BJ (cell line): ENCODE results near the gene RPL36A. TPM values are rescaled to one million over a fixed set of nuclear protein-coding genes. Genes with fewer than 3 reads are reported as not detected.

Experiments
- CTCF ChIA-PET: fragments of 350-600 bp; formaldehyde crosslinking; extraction: SDS; loops from one replicate; lab custom pipeline; 2021; ENCODE audit warnings: antibody characterized with exemption, inconsistent platforms; lab: Yijun Ruan, JAX
- POLR2A ChIA-PET: fragments of 300-600 bp; sonication (Branson Sonifier 250); formaldehyde crosslinking; extraction: SDS; loops from one replicate; lab custom pipeline; 2021; ENCODE audit warnings: antibody characterized with exemption; lab: Charles Lee
- DNase-seq: peaks from one replicate; pipeline ENCODE4 v3.0.0-alpha.2; 2011; ENCODE audit warnings: low read depth
- H3K27me3 ChIP-seq: 2 replicates; pipeline ENCODE4 v1.6.0; 2011; ENCODE audit warnings: low read length; ENCODE audit not compliant: control insufficient read depth, insufficient read depth
- H3K36me3 ChIP-seq: 2 replicates; pipeline ENCODE4 v1.5.1; 2011; ENCODE audit warnings: low read length; ENCODE audit not compliant: control insufficient read depth, insufficient read depth
- H3K4me3 ChIP-seq: 2 replicates; pipeline ENCODE4 v1.5.1; 2011; ENCODE audit warnings: low read depth, mild to moderate bottlenecking, control low read depth, low read length
- CTCF ChIP-seq: IDR thresholded peaks from 2 replicates; pipeline ENCODE4 v1.5.1; 2011; ENCODE audit warnings: low read depth, mild to moderate bottlenecking, control low read depth, inconsistent platforms, low read length, moderate library complexity; ENCODE audit not compliant: insufficient read depth
- polyA plus RNA-seq: library from polyadenylated mRNA; depleted of rRNA; stranded (reverse); fragments of >200 nt; gene quantifications from 2 replicates; pipeline ENCODE4 v1.2.3, GENCODE V29; 2011

Gene RPL36A
- polyA plus RNA-seq, 1 experiment: 1,079 TPM

GRCh38 chrX:101383679-101384205, 7.1 kb upstream of the RPL36A start:
- ChIA-PET CTCF (no interaction called here), POLR2A (no interaction called here)
- DNase-seq: no peak

GRCh38 chrX:101385026-101385684, 5.7 kb upstream of the RPL36A start:
- CTCF ChIA-PET: no interaction called here
- no peaks in the 10 kb centered on the region for H3K36me3 ChIP-seq
- no peak for DNase-seq
- no peak for TF ChIP-seq CTCF
- no peak overlapping the region for H3K4me3 ChIP-seq
- H3K27me3 ChIP-seq: no peaks in the 10 kb centered on the region; the same call in 1 of the 2 replicates
- POLR2A ChIA-PET: no interaction called here

More at GRCh38 chrX:101383679-101384205, 7.1 kb upstream of the RPL36A start:
- H3K36me3 ChIP-seq: no peaks in the 10 kb centered on the region
- TF ChIP-seq CTCF: no peak
- H3K4me3 ChIP-seq: no peak overlapping the region
- H3K27me3 ChIP-seq: no peaks in the 10 kb centered on the region; the same call in 1 of the 2 replicates

GRCh38 chrX:101385795-101386541, 4.8 kb upstream of the RPL36A start, which contains the start of gene BTK:
TSS of gene BTK (minus strand) at chrX:101386191. CDS start at chrX:101375284, 10,907 bp downstream.
- ChIA-PET CTCF (no interaction called here), POLR2A (no interaction called here)
- no peak for TF ChIP-seq CTCF
- no peaks in the 10 kb centered on the region; the same call in 1 of the 2 replicates for H3K27me3 ChIP-seq
- DNase-seq: no peak
- no peaks in the 10 kb centered on the region for H3K36me3 ChIP-seq
- no peak within 1 kb of the TSS for H3K4me3 ChIP-seq

- no peak for DNase-seq
- POLR2A ChIA-PET: no interaction called here
- Histone ChIP-seq H3K36me3 (no peaks in the 10 kb centered on the region), H3K27me3 (no peaks in the 10 kb centered on the region; the same call in 1 of the 2 replicates), H3K4me3 (no peak overlapping the region)
- TF ChIP-seq CTCF: no peak
- CTCF ChIA-PET: no interaction called here
Measured at GRCh38 chrX:101386542-101386885, 4.3 kb upstream of the RPL36A start.

GRCh38 chrX:101388604-101389003, 2.2 kb upstream of the RPL36A start:
- no peak overlapping the region for H3K4me3 ChIP-seq
- CTCF ChIA-PET: no interaction called here
- no peaks in the 10 kb centered on the region for H3K36me3 ChIP-seq
- no peak for TF ChIP-seq CTCF
- DNase-seq: no peak
- no peaks in the 10 kb centered on the region; the same call in 1 of the 2 replicates for H3K27me3 ChIP-seq
- POLR2A ChIA-PET: no interaction called here
